Activated naive CD4-positive, alpha-beta T cell (primary cell): ENCODE measurements around the gene CCBE1.
"Not testable (repeated sequence)": the region's sequence is repeated elsewhere in the genome, so short reads cannot be mapped to it uniquely, and the experiment has no call there.

Source experiments
- DNase-seq, 4 experiments: peaks; one replicate each; lab custom pipeline; 2025; lab: John Stamatoyannopoulos, UW

CCBE1 gene

DNA sequence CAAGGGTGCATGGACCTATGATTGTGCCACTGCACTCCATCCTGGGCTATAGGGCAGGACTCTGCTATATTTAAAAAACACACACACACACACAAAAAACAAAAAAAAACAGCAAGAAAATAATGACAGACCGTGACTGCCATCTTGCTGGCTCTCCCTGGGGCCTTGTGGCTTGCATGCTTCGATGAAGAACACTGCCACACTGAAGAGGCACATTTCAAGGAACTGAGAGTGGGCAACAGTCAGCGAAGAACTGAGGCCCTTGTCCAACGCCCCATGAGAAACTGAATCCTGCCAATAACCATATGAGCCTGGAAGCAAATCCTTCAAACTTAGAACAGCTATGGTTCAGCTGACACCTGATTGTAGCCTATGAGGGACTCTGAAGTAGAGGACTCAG, 158.1 kb downstream of the CCBE1 start:
- no peak for DNase-seq

DNA sequence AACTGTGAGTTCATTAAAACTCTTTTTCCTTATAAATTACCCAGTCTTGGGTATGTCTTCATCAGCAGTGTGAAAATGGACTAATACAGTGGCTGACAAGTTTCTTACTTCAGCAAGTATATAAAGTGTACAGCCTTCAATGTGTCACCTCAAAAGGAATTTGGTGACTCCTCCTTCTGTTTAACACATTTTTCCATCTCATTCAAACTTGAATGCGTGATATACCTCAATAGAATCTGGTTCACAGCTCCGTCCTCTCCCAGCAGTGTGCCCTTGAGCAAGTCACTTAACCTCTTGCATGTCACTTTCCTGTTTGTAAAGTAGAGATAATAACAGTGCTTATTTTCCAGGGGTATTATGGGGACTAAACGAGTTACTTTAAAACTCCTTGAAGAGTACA, 159.6 kb downstream of the CCBE1 start:
- no peak for DNase-seq

DNA sequence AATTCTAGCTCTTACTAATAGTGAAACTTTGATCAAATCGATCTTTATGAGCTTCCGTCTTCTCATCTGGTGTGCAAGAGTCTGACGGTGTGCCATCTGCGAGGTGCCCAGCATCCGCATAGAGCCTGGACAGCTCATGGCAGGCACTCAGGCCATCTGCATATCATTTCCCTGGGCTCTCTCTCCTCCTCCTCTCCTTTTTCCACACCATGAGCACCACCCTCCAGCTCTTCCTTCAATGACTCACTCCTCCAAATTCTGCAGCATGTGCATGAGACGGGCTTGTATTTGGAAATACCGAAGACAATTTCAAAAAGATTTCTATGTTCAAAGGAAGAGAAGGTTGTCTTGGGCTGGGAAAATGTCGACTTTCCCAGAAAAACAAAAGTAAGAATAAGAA, 161.1 kb downstream of the CCBE1 start:
- DNase-seq: no peak

DNA sequence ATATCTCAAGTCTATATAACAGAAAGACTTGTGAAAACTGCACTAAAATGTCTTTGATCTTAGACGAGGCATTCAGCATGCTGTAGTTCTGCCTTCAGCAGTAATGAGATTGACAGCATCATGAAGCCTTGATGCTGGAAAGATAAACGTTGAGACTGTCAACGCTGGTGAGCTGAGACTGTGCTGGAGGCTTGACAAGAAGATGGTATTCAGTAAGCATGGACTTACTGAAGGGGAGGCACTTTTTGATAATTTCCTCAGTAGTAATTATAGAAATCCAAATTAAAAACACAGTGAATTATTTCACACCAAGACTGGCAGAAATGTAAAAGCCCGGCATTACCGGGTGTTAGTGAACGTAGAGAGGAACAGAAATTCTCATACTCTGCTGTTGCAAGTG, 162.2 kb downstream of the CCBE1 start:
- DNase-seq: no peak

DNA sequence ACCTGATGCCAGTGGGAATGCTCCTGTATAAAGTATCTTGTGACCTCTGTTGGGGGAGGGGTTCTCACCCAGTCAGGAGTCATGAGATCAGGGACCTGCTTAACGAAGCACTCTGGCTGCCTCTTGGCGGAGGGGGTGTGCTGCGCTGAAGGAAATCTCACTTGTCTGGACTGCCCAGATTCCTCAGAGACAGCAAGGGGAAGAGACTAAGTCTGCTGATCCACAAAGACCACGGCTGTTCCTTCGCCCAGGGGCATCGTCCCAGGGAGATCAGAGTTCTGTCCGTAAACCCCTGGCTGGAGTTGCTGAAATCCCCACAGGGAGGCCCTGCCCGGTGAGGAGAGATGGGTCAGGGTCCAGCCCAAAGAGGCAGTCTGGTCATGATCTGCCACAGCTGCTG, 168.4 kb downstream of the CCBE1 start:
- no peak for DNase-seq

DNA sequence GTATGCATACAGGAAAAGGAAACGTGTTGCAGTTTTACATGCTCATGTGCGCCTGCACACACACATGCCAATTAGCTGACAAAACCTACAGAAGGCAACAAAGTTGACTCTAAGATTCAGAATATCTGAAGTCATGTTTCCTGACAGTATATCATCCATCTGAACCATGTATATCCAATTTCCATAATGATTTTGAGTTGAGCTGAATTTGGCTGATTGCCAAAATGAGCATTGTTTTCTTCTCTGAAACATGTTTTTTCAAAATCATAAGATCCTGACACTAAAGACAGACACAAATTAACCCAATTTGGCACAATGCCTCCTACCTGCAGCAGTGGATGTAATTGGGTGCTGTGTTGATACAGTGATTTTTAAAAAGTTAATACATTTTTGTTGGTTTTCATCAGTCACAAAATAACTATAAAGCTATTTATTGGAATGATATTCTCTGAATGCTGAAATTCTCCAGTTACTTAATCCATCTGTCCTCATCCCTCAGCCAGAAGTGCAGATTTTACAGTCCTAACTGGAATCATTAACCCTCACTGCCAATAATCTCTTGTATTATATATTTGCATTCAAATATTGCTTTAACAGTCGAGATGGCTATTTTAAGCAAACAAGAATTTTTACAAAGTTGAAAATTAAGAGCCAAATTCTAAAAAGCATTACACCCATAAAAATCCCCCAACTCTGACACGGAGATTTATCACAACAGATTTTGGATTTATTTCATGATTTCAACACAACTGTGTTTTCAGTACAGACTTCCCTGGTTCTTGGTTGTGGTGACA, 176.5 kb downstream of the CCBE1 start:
- no peak for DNase-seq

DNA sequence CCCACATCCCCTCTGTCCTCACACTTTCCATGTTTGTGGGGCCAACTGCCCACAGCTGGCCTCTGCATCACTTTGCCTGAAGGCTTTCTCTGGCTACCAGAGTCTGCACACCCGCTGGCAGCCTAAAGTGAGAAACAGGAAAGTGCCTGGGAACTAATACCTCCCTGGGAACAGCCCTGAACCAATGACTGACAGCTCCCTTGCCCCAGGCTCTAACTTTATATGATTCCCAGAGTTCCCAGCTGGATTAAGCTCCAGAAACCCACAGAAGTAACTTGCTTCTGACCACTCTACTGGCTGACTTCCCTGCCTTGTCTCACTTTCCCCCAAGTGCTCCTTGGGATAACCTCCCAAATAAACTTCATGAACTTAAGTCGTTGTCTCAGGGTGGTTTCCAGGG, 178.5 kb downstream of the CCBE1 start:
- DNase-seq: no peak

DNA sequence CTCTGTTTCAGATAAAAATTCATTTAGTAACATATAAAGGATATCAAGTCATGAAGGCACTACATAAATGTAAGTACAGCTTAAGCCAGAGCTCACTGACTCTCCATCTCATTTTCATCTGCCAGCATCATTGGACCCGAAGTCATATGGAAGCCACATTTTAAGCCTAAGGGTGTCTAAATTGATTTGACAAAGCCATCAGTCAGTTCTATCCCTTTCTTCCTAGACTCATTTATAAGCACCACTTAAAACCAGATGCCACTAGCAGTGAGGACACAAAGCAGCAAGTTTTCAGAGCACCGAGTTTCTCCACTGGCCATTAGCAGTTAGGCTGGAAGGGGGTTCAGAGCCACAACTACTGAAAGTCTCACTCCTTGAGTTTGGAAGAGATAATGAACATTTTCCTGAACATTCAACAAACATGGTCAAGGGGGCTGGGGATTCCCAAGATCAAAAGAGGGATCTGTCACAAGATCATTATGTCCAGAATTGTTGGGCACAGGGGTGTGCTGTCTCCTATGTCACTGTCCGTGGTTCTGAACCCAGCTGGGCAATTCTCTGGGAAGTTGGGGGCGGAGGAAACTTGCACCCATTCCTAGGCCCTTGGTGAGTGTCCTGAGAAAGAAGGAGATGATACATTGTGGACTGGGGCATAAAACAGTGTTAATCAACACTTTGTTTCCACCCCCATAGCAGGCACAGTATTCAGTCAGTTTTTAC, 179.6 kb downstream of the CCBE1 start:
- DNase-seq: no peak

DNA sequence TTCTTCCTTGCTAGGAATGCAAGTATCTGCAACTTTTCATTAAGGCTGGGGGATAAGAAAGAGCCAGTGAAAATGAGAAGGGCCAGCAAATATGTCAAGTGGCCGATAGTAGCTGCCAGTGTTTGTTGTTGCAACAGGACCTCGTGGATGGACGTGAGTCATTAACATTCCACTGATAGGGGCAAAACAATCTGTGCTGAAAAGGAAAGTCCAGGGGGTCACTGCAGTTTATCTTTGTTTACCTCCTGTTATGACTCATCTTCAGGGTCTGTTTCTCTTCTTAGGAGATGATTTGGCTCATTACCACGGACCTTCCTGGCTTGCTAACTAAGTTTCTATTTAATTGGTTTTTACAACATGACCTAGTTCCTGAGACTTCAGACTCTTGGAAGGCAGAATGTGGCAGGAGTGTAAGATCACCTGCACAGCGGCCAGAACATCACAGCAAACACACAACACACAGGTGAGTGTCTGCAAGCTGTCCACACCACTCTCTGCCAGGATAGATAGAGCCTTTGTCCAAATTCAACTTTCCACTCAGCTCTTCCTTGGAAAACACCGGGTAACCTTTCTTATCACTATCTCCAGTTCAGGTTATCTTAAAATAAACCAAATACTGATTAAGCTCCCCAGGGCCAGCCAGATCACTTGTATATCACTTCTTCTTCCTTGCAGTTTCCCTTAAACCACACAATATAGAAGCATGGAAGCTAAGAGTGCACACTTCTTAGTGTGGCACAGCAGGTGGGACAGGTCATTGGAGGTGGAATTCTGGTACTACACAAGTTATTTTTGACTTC, 180.7 kb downstream of the CCBE1 start:
- DNase-seq: no peak

DNA sequence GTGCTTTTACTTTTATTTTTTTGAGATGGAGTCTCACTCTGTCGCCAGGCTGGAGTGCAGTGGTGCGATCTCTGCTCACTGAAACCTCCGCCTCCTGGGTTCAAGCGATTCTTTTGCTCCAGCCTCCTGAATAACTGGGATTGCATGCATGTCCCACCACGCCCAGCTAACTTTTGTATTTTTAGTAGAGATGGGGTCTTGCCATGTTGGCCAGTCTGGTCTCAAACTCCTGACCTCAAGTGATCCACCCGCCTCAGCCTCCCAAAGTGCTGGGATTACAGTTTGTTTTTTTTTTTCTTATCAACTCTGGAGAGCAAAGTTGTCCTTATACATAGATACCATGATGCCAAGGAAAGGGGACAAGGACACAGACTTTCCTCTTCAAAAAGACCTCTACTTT, 181.3 kb downstream of the CCBE1 start:
- not testable (repeated sequence) for DNase-seq

DNA sequence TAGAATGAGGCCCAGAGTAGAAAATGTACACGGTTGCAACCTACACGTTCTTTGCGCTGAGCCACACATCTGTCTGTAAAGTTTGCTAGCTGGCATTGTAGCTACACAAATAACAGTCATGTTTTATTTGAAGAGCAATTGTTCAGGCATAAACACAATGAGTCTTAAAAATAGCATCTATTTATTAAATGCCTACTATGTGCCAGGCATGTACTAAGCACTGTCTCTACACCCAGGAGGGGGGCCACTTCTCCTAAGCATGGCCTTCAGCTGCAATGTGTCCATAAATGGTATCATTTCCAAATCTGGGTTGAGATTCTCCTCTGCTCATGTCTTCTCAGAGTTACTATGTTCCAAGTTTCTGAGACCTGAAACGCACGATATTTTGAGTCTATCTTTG, 182.1 kb downstream of the CCBE1 start:
- DNase-seq: no peak

DNA sequence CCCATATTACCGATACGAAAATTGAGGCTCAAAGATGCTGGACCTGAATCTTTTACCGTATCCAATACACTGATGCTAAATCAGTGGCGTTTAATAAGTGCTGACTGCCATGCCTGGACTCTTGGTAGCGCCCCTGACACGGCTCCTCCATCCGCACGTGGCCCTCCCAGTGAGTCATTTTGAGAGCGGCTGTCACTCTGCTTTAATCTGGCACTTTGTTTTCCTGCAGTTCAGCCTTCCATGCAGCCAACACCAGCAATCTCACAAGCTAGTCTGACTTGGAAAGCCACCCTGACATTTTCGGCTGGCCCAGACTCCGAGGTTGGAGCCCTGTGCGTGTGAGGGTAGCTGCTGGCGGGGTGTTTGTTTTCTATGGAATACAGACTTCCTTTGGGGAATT, 183.0 kb downstream of the CCBE1 start:
- no peak for DNase-seq

DNA sequence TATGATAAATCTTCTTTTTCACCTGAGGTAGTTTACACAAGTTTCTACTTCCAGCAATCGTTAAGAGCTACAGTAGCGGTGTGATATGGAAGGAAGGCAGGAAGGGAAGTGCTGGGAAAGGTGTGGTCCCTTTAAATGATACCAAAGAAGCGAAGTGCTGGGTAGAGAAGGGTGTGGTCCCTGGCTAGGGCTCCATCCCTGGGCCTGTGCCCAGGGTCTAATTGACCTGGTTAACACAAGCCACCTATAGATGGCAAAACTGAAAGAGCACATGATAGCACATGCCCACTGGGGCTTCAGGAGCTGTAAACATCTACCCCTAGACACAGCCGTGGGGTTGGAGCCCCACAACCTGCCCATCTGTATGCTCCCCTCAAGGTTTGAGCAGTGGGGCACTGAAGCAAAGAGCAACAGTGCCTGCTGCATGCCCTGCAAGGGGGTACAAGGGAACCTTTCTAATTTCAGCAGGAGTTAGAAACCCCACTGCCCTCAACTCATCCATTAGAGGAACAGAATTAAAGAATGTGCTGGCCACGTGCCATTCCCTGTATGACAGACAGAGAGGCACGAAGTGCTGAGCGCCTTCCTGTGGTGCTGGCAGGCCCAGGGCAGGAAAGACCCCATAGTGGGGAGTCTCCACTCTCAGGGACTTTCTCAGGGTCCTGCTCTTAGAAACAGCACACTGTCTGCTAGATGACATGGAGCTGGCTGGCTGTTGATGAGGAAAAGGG, 185.0 kb downstream of the CCBE1 start:
- DNase-seq: no peak

DNA sequence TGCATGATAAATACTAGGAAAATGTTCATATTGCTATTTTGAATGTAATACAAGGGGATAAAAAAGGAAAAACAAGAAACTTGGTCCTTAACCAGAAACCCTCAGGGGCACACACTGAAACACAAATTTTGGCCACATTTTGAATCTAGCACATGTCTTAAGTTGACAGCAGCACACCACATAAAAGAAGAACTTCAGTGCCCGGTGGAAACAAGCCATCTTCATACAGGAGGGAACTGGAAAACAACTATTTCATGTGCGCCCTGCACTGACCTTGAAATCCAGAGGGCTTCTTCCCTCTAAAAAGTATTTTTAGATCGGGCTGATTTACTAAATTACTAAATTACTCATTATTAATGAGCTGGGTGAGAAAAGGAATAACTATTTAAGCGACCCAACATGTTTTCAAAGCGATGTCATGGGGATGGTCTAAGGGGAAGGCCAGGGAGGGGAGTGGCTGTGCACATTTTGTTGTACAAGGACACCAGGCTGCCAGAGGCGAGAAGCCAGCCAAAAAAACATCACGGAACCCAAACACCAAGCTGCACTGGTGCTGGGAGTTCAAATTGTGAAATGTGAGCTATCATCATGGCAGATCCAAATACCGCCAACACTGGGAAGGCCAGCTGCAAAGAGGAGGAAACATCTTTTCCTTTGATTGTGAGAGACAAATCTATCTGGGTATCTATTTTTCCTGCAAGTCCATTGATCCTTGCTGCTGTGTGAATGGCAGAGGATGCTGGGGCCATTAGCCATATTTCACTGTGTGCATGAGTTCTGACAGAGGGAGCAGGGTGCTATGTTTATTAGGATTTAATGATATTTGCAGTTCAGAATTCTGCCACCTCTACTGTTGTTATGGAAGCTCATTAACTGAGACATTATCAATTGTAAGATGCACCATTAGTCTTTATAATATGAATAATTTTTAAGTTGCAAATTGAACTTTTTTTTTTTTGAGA, 187.5 kb downstream of the CCBE1 start:
- DNase-seq: no peak

DNA sequence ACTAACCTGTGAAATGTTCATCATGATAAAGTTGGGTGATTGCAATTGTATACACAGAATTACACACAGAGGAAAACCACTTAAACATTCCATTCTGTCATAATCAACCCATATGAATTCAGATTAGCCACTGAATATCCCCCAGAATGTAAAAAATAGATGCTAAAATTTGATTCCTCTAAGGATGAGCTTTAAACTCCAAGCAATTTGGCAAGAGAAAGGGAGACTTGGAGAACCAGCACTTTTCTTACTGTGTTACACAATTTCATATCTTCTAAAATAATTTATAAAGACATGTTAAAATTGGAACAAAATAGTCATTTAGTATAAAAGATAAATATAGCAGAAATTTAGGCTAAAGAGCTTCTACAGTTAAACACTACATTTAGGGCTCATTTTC, 191.9 kb downstream of the CCBE1 start:
- no peak for DNase-seq

DNA sequence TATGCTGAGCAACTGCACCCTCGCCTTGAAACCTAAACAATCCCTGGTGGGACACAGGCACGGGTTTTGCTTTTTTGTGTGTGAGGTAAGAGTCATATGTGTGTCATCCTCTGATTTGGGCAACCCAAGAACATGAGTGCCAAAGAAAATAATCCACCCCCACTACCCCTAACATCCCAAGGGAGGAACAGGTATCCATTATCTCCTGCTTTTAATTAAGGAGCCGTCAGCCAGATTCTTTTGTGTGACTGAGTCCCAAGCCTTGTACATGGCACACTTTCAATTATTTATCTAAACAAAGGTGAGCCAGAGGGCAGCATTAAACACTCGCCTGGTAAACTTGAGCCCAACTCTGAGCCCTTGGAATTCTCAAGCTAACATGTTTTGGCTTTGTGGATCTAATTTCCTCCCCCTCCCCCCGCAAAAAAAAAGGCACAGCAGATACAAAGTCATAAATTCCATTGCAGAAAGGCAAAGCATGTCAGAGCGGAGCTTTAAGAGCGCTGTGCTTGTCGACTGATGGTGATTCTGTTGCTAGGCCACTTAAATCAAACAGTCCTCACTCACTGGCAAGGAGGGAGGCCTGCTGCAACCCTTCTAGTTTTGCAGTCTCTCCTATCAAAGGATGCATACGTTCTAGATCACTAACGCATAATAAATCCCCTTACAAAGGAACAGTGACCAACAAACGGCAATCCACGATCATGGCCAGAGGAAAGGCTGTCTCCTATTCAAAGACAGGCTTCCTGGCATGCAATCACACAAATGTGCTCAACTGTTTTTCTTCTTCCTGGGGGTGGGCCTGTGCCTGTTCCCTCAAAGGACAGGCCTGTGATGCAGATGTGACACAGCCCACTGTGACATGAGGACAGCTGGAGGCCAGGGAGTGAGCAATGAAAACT, 194.7 kb downstream of the CCBE1 start:
- no peak for DNase-seq

DNA sequence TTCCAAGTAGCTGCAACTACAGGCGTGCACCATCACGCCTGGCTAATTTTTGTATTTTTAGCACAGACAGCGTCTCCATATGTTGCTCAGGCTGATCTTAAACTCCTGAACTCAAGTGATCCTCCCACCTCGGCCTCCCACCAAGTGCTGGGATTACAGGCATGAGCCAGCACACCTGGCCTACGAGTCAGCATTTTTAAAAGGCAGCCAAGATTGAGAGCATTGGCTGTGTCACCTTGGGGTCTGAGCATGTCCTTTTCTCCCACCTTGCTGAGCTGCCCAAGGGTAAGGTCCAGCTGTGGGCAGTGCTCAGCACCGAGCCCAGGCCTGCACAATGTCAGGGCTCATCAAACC, 195.3 kb downstream of the CCBE1 start:
- no peak for DNase-seq

DNA sequence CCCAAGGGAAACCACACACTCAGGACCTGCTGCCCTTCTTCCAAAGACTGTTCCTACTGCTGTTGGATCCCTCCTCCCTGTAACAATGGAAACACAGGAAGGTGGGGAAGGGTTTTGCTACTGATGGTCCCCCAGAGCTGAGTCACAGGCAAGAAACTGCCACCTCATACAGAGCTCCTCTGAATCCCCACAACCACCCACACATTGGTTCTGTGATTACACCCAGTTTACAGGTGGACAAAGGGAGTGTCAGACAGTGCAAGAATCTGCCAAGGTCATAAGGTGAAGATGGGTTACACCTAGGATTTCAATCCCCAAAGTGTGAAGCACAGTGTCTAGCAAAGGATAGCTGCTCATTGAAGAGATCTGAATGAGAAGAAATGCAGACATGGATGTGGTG, 196.5 kb downstream of the CCBE1 start:
- DNase-seq: no peak

DNA sequence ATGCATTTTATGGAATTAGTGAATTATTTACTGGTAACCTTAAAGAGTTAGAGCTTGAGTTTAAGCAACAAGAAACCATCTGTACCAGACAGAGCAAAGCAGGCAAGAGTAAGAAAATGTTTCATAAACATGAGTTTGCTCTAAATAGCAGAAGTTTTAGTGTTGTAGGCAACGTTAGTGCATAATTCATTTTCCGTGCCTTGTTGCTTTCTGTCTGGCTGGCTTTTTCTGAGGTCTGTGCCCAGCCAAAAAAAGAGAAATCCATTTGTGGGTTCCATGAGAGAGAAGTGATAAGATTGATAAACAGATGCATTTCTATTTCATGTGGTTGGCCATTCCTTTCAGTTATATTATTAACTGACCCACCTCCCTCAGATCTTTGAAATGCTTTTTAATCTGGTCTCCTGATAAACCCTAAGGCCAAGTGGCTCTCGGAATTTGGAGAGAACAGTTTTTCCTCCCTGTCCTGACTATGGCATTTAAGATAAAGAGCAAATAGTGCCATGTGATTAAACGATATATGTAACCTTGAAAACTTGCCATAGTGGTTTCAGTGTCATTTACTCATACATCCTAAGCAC, 198.6 kb downstream of the CCBE1 start:
- DNase-seq: no peak
